ENCODE results near the gene FNDC10. TPM values are rescaled to one million over a fixed set of nuclear protein-coding genes. Genes with fewer than 3 reads are reported as not detected.

Gene FNDC10
- total and polyA plus RNA-seq, 9 of the 15 experiments (the other 6 are each of a cell fraction or from before 2014, with no cell fraction given), result 0.08 to 6.3 (median 1.6) TPM

DNA sequence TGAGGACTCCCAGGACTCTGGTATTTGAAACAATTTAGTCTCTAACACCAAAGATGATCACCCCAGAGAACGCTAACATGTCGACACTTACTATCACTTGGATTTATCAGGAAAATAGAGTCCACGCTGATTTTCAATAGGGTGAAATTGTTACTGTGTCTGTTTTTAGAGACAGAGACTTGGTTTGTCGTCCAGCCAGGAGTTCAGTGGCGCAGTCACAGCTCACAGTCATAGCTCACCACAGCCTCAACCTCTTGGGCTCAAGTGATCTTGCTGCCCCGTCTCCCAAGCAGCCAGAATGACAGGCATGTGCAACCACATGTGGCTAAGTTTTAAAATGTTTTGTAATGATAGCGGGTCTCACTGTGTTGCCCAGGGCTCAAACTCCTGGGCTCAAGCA, 30.6 kb downstream of the FNDC10 start:
- WGBS (ENCODE audit: insufficient coverage, low coverage, missing lambda C conversion rate), result 89% methylated on average over 7 of the region's 7 CpGs
- no peak overlapping the region for H3K4me3 ChIP-seq
- DNase-seq (ENCODE audit: extremely low read depth in 1 of 4, low spot score in 3 of 4) (no peak), FAIRE-seq (no peak), ATAC-seq (no peak)
- in situ Hi-C loops (cut with MboI) (loop anchor here (5.0 kb wide), 1 partner anchor 88 kb away; the partner anchor contains the start of gene CDK11B), intact Hi-C loops (cut with micrococcal nuclease) (no loop called here)
- H2AFZ ChIP-seq (ENCODE audit: low read depth, low read length), result no peak overlapping the region
- no peak overlapping the region for H3K4me2 ChIP-seq (ENCODE audit: insufficient read depth, low read length)
- H3K9ac ChIP-seq (ENCODE audit: insufficient read depth in 1 of 2, low read depth in 2 of 2, low read length in 2 of 2), result 0 out of 4 replicates have a peak overlapping the region, but pooled peaks of 1 of the 2 experiments have one; percentile 2
- H3K4me1 ChIP-seq (replicated peaks in 1 of 2; ENCODE audit: control insufficient read depth in 2 of 2, insufficient read depth in 2 of 2, low read length in 2 of 2), result peaks cover 2 to 16% of the 10 kb centered on the region in 2 experiments; a peak in 4 of 5 replicates
- H4K20me1 ChIP-seq (replicated peaks; ENCODE audit: control insufficient read depth, insufficient read depth, low read length), result peaks cover 15% of the 10 kb centered on the region
- no peaks in the 10 kb centered on the region for H3K27me3 ChIP-seq (ENCODE audit: control insufficient read depth in 2 of 2, insufficient read depth in 2 of 2, low read length in 2 of 2)
- POLR2A ChIA-PET, result interaction anchor here (0.6 to 3.1 kb wide), 4 partner anchors 11 to 45 kb away, joined by 3 to 14 read pairs (median 6); no protein-coding TSS in a partner anchor
- peaks cover 98% of the 10 kb centered on the region for H3K79me2 ChIP-seq (ENCODE audit: control insufficient read depth, insufficient read depth, low read length)
- peaks cover 4% of the 10 kb centered on the region; the same call in 1 of the 2 replicates for H3K9me3 ChIP-seq (replicated peaks; ENCODE audit: control insufficient read depth, insufficient read depth, low read depth, low read length)
- CTCF ChIA-PET (ENCODE audit: low intra/inter-chr PET ratio), result no interaction called here
- H3K27ac ChIP-seq (ENCODE audit: extremely low read depth, low read depth, low read length), result no peak overlapping the region
- TF ChIP-seq BMI1 (IDR thresholded peaks at IDR 0.05; ENCODE audit: low read length) (no peak), SMAD3 (CRISPR knock-in tag; conservative IDR thresholded peaks at IDR 0.05) (no peak), POLR2B (IDR thresholded peaks at IDR 0.05; ENCODE audit: low read depth, partially characterized antibody) (peak; percentile 4), ZNF668 (CRISPR knock-in tag; IDR thresholded peaks at IDR 0.05) (no peak)
- TF ChIP-seq, protein P1, sequence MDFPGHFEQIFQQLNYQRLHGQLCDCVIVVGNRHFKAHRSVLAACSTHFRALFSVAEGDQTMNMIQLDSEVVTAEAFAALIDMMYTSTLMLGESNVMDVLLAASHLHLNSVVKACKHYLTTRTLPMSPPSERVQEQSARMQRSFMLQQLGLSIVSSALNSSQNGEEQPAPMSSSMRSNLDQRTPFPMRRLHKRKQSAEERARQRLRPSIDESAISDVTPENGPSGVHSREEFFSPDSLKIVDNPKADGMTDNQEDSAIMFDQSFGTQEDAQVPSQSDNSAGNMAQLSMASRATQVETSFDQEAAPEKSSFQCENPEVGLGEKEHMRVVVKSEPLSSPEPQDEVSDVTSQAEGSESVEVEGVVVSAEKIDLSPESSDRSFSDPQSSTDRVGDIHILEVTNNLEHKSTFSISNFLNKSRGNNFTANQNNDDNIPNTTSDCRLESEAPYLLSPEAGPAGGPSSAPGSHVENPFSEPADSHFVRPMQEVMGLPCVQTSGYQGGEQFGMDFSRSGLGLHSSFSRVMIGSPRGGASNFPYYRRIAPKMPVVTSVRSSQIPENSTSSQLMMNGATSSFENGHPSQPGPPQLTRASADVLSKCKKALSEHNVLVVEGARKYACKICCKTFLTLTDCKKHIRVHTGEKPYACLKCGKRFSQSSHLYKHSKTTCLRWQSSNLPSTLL (IDR thresholded peaks at IDR 0.05), result no peak
- H3K36me3 ChIP-seq (ENCODE audit: control insufficient read depth, insufficient read depth, low read length), result peaks cover 76% of the 10 kb centered on the region
- H3K9me1 ChIP-seq (ENCODE audit: control insufficient read depth, insufficient read depth, low read length), result no peaks in the 10 kb centered on the region
- BruUV-seq (replicated peaks), result no TSS peak

Measured in K562 (cell line).